Measurements from ENCODE around the gene AURKB. TPM values are rescaled to one million over a fixed set of nuclear protein-coding genes. Genes with fewer than 3 reads are reported as not detected.
"Not testable (repeated sequence)": the region's sequence is repeated elsewhere in the genome, so short reads cannot be mapped to it uniquely, and the experiment has no call there.

The AURKB gene
- total RNA-seq, 1 experiment from 2014 or later: 81.3 TPM

GRCh38 chr17:8225813-8226535 lies 15.6 kb upstream of the AURKB start:
- DNase-seq (ENCODE audit: low read depth): peak; percentile 86

- DNase-seq (ENCODE audit: low read depth): no peak
Observed at GRCh38 chr17:8224891-8225812, 14.8 kb upstream of the AURKB start.

- peak; percentile 66 for DNase-seq (ENCODE audit: low read depth)
Observed at GRCh38 chr17:8223356-8224126, 13.2 kb upstream of the AURKB start.

- peak; percentile 94 for DNase-seq (ENCODE audit: low read depth)
Observed at GRCh38 chr17:8222630-8223355, 12.4 kb upstream of the AURKB start.

- DNase-seq (ENCODE audit: low read depth): no peak
Observed at GRCh38 chr17:8222380-8222629, 11.9 kb upstream of the AURKB start.

GRCh38 chr17:8221663-8222379 lies 11.4 kb upstream of the AURKB start:
- peak; percentile 90 for DNase-seq (ENCODE audit: low read depth)

- peak; percentile 94 for DNase-seq (ENCODE audit: low read depth)
Observed at GRCh38 chr17:8220783-8221662, 10.6 kb upstream of the AURKB start.

- DNase-seq (ENCODE audit: low read depth): not testable (repeated sequence)
Observed at GRCh38 chr17:8214000-8214399, 3.6 kb upstream of the AURKB start.

GRCh38 chr17:8212312-8213180 lies 2.2 kb upstream of the AURKB start:
- peak; percentile 81 for DNase-seq (ENCODE audit: low read depth)

GRCh38 chr17:8210761-8211458 lies 535 bp upstream of the AURKB start:
- no peak for DNase-seq (ENCODE audit: low read depth)

- DNase-seq (ENCODE audit: low read depth): no peak
Observed at GRCh38 chr17:8206536-8206935, 3.8 kb downstream of the AURKB start.

- no peak for DNase-seq (ENCODE audit: low read depth)
Observed at GRCh38 chr17:8204761-8205555, 5.4 kb downstream of the AURKB start.

- DNase-seq (ENCODE audit: low read depth): peak; percentile 78
Observed at GRCh38 chr17:8192070-8192815, 18.1 kb downstream of the AURKB start.

GRCh38 chr17:8190506-8190905 lies 19.9 kb downstream of the AURKB start:
- DNase-seq (ENCODE audit: low read depth): no peak

GRCh38 chr17:8189711-8190477 lies 20.5 kb downstream of the AURKB start, which contains the start of gene BORCS6:
BORCS6 (minus strand) TSS chr17:8190180; CDS start chr17:8190140, 40 bp downstream.
- DNase-seq (ENCODE audit: low read depth): peak; percentile 98

Measured in LHCN-M2 (cell line).